HUES48 (cell line): ENCODE data around the gene TADA2B.
A peak's percentile ranks its signal among the peaks of the same experiment; 100 is the strongest.
"Not testable (repeated sequence)": the region's sequence is repeated elsewhere in the genome, so short reads cannot be mapped to it uniquely, and the experiment has no call there.

Experiments
- H3K27ac ChIP-seq: one replicate; pipeline ENCODE4 v1.7.0; 2013; ENCODE audit warnings: low read depth, low read length, inconsistent platforms
- H3K27me3 ChIP-seq: 2 replicates; pipeline ENCODE4 v1.6.1; 2013; ENCODE audit warnings: mild to moderate bottlenecking, low read length; ENCODE audit not compliant: control insufficient read depth, insufficient read depth
- H3K36me3 ChIP-seq: 2 replicates; pipeline ENCODE4 v1.6.1; 2013; ENCODE audit warnings: low read length; ENCODE audit not compliant: control insufficient read depth, insufficient read depth
- H3K4me1 ChIP-seq: 2 replicates; pipeline ENCODE4 v1.6.1; 2013; ENCODE audit warnings: mild to moderate bottlenecking, low read length; ENCODE audit not compliant: control insufficient read depth, insufficient read depth
- H3K4me3 ChIP-seq: 2 replicates; pipeline ENCODE4 v1.5.1; 2013; ENCODE audit warnings: mild to moderate bottlenecking, low read depth, low read length
- H3K9ac ChIP-seq: 2 replicates; pipeline ENCODE4 v1.6.1; 2013; ENCODE audit warnings: mild to moderate bottlenecking, low read depth, low read length, moderate library complexity
- H3K9me3 ChIP-seq: 2 replicates; pipeline ENCODE4 v1.6.1; 2013; ENCODE audit warnings: low read length; ENCODE audit not compliant: control insufficient read depth, insufficient read depth

The TADA2B gene

DNA sequence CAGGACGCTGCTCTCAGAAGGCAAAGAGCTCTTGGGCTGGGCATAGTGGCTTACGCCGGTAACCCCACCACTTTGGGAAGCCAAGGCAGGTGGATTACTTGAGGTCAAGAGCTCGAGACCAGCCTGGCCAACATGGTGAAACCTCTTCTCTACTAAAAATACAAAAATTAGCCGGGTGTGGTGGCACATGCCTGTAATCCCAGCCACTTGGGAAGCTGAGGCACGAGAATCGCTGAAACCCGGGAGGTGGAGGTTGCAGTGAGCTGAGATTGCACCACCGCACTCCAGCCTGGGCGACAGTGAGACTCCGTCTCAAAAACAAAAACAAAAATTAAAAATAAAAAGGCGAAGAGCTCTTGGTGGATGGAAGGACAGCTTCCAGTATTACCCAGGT lies 59.3 kb downstream of the TADA2B start:
- not testable (repeated sequence) for H3K36me3 ChIP-seq, H3K9me3 ChIP-seq, H3K27ac ChIP-seq, H3K4me1 ChIP-seq, H3K9ac ChIP-seq
- Histone ChIP-seq H3K4me3 (peak overlapping the region; percentile 90), H3K27me3 (peaks cover 38% of the 10 kb centered on the region)

DNA sequence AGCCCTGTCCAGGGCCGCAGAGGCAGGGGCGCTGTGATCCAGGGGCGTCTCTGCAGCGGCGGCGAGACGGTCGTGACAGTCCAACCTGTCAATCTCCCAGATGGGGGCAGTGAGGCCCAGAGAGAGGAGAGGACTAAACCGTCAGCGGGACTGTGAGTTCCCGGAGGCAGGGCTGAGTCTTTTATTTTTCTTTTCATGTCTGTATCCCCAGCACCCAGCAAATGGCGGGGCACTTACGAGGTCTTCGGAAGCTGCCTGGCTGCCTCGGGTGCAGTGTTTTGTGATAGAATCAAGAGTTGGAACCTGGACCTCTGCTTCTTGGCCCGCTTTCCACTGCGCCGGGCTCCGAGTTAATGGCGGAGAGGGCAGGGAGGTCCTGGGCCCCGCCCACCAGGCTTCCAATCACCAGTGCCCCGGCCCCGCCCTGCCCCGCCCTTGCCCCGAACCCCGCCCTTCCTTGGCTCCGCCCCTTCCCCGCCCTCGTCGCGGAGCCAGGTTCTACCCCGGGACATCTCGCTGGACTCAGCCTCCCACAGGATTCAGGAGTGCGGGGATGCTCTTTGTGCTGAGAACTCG lies 59.9 kb downstream of the TADA2B start:
- Histone ChIP-seq H3K9me3 (no peaks in the 10 kb centered on the region), H3K36me3 (no peaks in the 10 kb centered on the region), H3K27ac (no peak overlapping the region), H3K4me3 (peak overlapping the region; percentile 90), H3K9ac (no peak overlapping the region), H3K4me1 (peaks cover 6% of the 10 kb centered on the region), H3K27me3 (peaks cover 32% of the 10 kb centered on the region)

DNA sequence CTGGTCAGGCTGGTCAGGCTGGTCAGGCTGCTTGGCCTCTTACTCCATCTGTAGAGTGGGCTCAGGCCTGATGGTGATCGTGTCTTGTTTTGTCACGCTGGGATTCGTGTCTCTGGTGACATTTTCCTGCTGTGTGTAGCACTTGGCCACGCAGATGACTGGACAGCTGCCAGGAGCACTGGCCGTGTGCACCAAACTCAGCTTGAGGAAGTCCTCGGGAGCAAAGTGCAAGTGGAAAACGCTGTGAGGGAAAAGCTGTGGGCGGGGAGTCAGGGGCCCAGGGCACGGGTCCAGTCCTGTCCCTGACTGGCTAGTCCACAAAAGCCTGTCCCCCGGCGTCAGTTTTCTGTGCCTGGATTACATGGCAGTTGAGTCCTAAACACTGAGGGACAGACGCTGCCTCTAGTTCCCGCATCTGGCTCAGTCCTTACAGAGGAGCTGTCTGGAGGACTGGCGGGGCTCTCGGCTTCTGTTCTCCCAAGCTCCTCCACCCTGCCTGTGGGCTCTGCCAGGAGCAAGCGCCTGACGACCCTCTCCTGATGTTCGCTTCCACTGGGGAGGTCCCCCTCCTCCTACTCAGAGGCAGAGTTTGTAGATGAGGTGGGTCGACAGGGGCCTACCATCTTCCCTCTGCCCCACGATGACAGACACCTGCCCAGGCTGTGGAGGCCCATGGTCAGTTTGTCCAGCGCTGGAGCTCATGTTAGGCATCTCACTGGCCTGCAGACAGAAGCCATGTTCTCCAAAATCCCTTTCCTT lies 60.6 kb downstream of the TADA2B start:
- Histone ChIP-seq H3K27me3 (peaks cover 25% of the 10 kb centered on the region), H3K4me3 (peak overlapping the region; percentile 90; the same call in 1 of the 2 replicates), H3K9ac (no peak overlapping the region), H3K4me1 (peaks cover 6% of the 10 kb centered on the region), H3K36me3 (no peaks in the 10 kb centered on the region), H3K27ac (no peak overlapping the region), H3K9me3 (no peaks in the 10 kb centered on the region)

DNA sequence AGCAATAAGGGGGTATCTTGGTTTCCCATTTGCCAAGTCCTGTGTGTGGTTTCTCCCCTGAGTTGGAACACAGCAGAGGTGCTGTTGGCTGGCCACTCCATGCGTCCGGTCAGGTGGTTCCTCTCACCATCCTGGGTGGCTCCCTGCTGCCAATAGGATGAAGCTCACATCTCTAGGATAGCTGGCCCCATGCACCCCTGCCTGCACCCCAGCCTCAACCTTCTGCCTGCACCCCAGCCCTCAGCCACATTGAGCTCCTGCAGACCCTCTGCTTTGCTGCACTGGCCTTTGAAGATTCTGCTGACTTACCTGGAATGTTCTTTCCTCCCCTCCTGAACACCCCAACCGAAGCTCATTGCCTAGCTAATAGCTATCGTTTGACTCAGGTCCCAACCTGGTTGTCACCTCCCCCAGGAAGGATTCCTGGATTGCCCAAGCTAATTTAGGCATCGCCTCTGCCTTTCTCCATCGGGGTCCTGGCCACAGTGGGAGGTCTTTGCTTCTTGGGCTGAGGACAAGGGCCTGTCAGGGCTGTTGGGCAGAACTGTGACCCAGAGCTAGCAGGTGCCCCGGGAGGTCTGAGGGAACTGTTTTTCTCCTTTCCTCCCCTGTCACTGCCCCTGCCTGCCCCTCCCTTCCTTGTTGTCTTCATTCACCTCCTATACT lies 61.3 kb downstream of the TADA2B start:
- no peak overlapping the region for H3K4me3 ChIP-seq
- no peak overlapping the region for H3K27ac ChIP-seq
- H3K36me3 ChIP-seq: no peaks in the 10 kb centered on the region
- no peaks in the 10 kb centered on the region for H3K9me3 ChIP-seq
- H3K9ac ChIP-seq: no peak overlapping the region
- peaks cover 6% of the 10 kb centered on the region for H3K4me1 ChIP-seq
- peaks cover 24% of the 10 kb centered on the region for H3K27me3 ChIP-seq

DNA sequence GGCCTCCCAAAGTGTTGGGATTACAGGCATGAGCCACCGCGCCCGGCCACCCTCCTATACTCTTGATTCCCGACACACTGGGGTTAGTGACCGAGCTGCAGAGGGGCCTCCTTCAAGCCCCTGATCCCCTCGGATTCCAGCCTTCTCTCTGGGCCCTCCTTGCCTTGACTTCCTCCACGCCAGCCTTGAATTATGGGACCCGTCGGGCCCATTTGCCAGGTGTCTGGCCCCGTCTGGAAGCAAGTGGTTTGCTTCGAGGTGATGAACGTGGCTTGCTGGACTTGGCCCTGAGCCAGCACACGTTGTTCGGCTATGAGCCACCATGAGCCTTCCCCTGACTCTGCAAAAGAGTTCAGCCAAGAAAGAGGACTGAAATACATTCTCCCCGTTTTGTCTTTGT lies 62.1 kb downstream of the TADA2B start:
- Histone ChIP-seq H3K36me3 (no peaks in the 10 kb centered on the region), H3K27me3 (peaks cover 20% of the 10 kb centered on the region), H3K27ac (no peak overlapping the region), H3K9ac (no peak overlapping the region), H3K9me3 (no peaks in the 10 kb centered on the region), H3K4me1 (peaks cover 6% of the 10 kb centered on the region), H3K4me3 (no peak overlapping the region)

DNA sequence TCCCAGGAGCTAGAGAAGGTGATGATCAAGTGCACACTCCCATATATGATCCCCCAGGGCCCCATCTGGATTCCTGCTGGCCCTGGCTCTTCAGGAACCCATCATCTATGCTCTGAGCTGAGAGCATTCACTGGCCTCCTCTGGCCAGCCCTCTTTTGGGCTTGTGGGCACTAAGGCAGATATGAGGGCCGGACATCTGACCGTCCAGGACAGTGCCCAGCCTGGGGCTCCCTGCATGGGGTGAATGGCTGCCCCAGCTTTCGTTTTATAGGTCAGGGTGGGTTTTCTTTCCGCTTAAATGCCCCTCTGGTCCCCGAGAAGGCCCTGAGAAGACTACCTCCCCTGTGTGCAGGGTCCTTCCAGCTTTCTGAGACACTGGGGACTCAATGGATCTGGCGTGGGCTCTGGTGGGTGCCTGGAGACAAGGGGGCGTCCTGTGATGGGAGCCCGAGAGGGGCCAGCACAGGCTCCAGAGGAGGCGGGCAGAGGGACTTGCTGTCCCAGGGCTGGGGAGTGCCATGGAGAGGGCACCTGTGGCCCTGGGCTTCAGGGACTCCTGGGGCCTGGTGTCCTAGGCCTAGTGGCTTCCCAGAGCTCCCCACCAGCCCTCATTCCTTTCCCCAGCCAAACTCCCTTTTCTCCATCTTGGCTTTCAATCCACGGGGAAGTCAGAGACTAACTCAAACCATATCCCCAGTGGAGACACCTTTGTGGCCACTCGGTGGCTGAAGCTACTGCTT lies 64.2 kb downstream of the TADA2B start:
- H3K9ac ChIP-seq: no peak overlapping the region
- no peaks in the 10 kb centered on the region for H3K9me3 ChIP-seq
- H3K27ac ChIP-seq: no peak overlapping the region
- peaks cover 3% of the 10 kb centered on the region for H3K4me1 ChIP-seq
- no peak overlapping the region for H3K4me3 ChIP-seq
- peaks cover 18% of the 10 kb centered on the region for H3K27me3 ChIP-seq
- no peaks in the 10 kb centered on the region for H3K36me3 ChIP-seq
